DMS153 (cell line): ENCODE results near the gene EHD4.
A peak's percentile ranks its signal among the peaks of the same experiment; 100 is the strongest.

Experiments used
- DNase-seq: peaks from one replicate; lab custom pipeline; 2025; lab: John Stamatoyannopoulos, UW

Gene EHD4

GRCh38 chr15:41972253-41973242 lies at the start of gene EHD4:
Gene EHD4, minus strand, starts transcription at chr15:41972557. Its CDS starts 63 bp downstream, at chr15:41972494.
- DNase-seq = peak; percentile 93

DNA sequence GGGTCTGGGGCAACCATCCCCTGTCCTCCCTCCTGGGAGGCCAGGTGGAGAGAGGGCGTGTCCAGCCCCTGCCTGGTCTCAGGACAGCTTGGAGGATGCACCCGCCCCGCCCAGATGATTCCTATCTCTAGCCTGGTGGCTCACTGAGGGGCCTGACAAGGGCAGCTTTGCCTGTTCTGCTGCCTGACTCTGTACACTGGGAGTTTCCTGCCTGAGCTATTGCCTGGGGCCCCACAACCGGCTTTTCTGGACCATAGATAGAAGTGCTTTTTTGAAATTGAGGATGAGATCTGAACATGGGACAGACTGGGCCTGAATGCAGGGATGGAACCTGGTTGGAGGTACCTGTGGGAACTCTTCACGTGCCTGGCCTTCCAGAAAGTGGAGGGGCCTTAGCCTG lies 49.2 kb upstream of the EHD4 start:
- DNase-seq = no peak

GRCh38 chr15:42020713-42021273 lies 48.4 kb upstream of the EHD4 start, which contains the start of gene PLA2G4E:
Gene PLA2G4E, minus strand, starts transcription at chr15:42021042. Its CDS starts 12 bp downstream, at chr15:42021030.
- no peak for DNase-seq

- no peak for DNase-seq
Measured at GRCh38 chr15:42018306-42019224, 46.2 kb upstream of the EHD4 start.

GRCh38 chr15:42016971-42017370 lies 44.6 kb upstream of the EHD4 start:
- DNase-seq = no peak

GRCh38 chr15:42014406-42014805 lies 42.0 kb upstream of the EHD4 start:
- DNase-seq = no peak

- DNase-seq = no peak
Measured at GRCh38 chr15:42012928-42013482, 40.6 kb upstream of the EHD4 start.

DNA sequence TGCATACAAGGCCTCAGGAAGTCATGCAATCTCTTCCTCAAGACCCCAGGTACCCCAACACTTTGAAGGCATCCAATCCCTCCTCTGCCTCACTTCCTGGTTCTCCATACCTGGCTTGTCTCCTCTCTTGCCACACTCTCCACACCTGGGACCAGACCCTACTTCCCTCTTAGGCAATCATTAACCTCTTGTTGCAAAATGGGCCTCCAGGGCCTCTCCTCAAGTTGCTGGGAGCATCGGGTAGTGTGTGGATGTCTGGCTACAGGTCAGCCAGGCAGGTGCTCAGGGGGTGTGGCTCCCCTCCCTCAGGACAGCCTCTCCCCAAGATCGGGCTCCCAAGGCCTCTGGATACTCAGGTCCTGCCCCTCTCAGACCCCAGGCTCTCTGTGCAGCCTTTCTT lies 39.9 kb upstream of the EHD4 start:
- DNase-seq = no peak

- DNase-seq = no peak
Measured at GRCh38 chr15:42011074-42011473, 38.7 kb upstream of the EHD4 start.

GRCh38 chr15:42010434-42010833 lies 38.1 kb upstream of the EHD4 start:
- no peak for DNase-seq

DNA sequence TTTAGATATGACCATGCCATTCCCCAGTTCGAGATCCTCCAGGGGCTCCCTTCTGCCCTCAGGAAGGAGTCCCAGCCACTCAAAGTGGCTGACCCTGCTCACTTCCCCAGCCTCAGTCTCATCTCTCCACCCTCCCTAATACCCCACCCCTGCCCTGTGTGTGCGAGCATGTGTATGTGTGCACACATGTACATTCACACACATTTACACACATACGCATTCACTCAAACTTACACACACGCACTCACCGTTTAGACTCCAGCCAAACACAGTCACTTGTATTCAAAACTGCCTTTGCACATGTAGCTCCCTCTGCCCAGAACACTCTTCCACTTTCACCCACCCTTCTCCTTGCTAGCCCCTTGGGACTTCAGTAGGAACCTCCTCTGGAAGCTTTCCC lies 37.1 kb upstream of the EHD4 start:
- DNase-seq = no peak

- DNase-seq = no peak
Measured at GRCh38 chr15:42009022-42009421, 36.7 kb upstream of the EHD4 start.

DNA sequence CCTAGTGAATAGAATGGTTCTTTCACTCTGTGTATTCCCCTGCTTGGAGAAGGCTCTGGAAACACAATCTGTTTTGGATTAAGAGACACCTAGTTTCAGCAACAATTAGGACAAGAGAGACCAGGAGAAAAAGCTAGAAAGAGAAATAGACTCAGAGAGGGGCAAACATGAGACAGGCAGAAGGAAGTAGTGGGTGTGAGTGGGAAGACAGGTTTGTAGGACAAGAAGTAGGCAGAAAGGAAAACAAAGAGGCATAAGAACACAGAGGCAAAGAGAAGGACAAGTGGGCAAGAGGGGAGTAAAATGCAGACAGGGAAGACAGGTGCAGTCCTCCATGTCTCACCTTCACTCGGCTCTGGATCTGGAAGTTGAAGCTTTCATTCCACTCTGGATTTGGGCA lies 35.0 kb upstream of the EHD4 start:
- no peak for DNase-seq

GRCh38 chr15:42002333-42002732 lies 30.0 kb upstream of the EHD4 start:
- no peak for DNase-seq

GRCh38 chr15:42001236-42001635 lies 28.9 kb upstream of the EHD4 start:
- DNase-seq = no peak

- DNase-seq = no peak
Measured at GRCh38 chr15:41999290-42000285, 27.2 kb upstream of the EHD4 start.

DNA sequence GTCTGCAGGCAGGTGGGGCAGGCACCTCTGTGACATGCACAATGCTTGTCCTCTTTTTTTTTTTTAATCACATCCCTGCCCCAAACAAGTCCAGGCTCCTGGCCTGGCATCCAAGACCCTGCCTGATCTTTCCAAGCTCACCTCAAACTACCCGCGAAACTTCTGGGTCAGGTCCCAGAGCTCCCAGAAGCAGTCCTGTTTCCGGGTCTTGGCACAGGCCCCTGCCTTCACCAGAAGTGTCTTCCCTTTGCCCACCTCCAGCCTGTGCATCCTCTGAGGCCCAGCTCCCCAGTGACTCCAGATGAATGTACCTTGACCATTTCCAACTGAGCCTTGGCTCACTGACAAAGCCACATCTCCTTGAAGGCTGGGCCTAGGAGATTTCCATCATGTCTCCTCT lies 25.5 kb upstream of the EHD4 start:
- no peak for DNase-seq

GRCh38 chr15:41996921-41997592 lies 24.7 kb upstream of the EHD4 start:
- no peak for DNase-seq

GRCh38 chr15:41996376-41996775 lies 24.0 kb upstream of the EHD4 start:
- no peak for DNase-seq

- no peak for DNase-seq
Measured at GRCh38 chr15:41995476-41995855, 23.1 kb upstream of the EHD4 start.
